C4-2B (cell line): ENCODE data around the gene PRKCH.

Experiments
- CTCF ChIP-seq: fragments of 450-650 bp; conservative IDR thresholded peaks from 2 replicates; pipeline ENCODE4 v1.5.1; 2017; ENCODE audit warnings: mild to moderate bottlenecking
- ZFX ChIP-seq: fragments of 450-650 bp; IDR thresholded peaks from 2 replicates; pipeline ENCODE4 v1.6.1; 2017

DNA sequence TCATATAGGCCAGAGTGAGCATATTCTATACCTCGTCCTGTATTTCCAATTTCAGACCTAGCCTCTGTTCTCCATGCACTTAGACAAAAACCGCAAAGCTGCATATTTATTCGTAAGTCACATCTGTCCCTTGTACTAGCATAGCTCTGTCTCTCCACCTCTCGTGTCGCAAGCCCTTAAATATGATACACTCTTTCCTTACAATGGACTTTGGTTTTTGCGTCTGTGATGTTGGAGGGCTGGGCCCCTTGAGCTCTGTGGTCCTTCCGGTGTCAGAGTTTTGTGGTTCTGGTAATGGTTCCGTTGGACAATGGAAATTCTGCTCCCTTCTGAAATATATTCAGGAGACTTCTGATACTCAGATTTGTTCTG is 11.3 kb downstream of the PRKCH start:
- no peak for TF ChIP-seq CTCF
- TF ChIP-seq ZFX: no peak
